Hematopoietic multipotent progenitor cell treated with erythropoietin and hydrocortisone succinate and interleukin-3 and kit ligand, for 15 days (in vitro differentiated cells): ENCODE measurements around the gene STAP1.
A peak's percentile ranks its signal among the peaks of the same experiment; 100 is the strongest.
"Not testable (repeated sequence)": the region's sequence is repeated elsewhere in the genome, so short reads cannot be mapped to it uniquely, and the experiment has no call there.

Experiments used
- DNase-seq: peaks from one replicate; pipeline ENCODE4 v3.0.0-alpha.2; 2015; ENCODE audit warnings: low spot score

Gene STAP1

GRCh38 chr4:67558493-67558892 lies at the start of gene STAP1:
Gene STAP1, plus strand, starts transcription at chr4:67558727. Its CDS starts 83 bp downstream, at chr4:67558810.
- DNase-seq = no peak

- DNase-seq = no peak
Observed at GRCh38 chr4:67512501-67512900, 46.0 kb upstream of the STAP1 start.

GRCh38 chr4:67520141-67520540 lies 38.4 kb upstream of the STAP1 start:
- no peak for DNase-seq

GRCh38 chr4:67521506-67521905 lies 37.0 kb upstream of the STAP1 start:
- no peak for DNase-seq

- DNase-seq = no peak
Observed at GRCh38 chr4:67522230-67522629, 36.3 kb upstream of the STAP1 start.

- DNase-seq = peak; percentile 75
Observed at GRCh38 chr4:67522851-67523671, 35.5 kb upstream of the STAP1 start.

- not testable (repeated sequence) for DNase-seq
Observed at GRCh38 chr4:67524140-67524539, 34.4 kb upstream of the STAP1 start.

GRCh38 chr4:67531379-67531962 lies 27.1 kb upstream of the STAP1 start:
- DNase-seq = no peak

GRCh38 chr4:67532397-67532796 lies 26.1 kb upstream of the STAP1 start:
- not testable (repeated sequence) for DNase-seq

GRCh38 chr4:67533112-67533511 lies 25.4 kb upstream of the STAP1 start:
- no peak for DNase-seq

GRCh38 chr4:67535280-67535840 lies 23.2 kb upstream of the STAP1 start:
- no peak for DNase-seq

- no peak for DNase-seq
Observed at GRCh38 chr4:67539830-67540229, 18.7 kb upstream of the STAP1 start.

GRCh38 chr4:67542076-67542475 lies 16.5 kb upstream of the STAP1 start:
- no peak for DNase-seq

GRCh38 chr4:67545199-67546003 lies 13.1 kb upstream of the STAP1 start, which contains the start of gene CENPC:
Gene CENPC, minus strand, starts transcription at chr4:67545503. Its CDS starts 148 bp downstream, at chr4:67545355.
- DNase-seq = peak; percentile 88

- DNase-seq = no peak
Observed at GRCh38 chr4:67546004-67546356, 12.5 kb upstream of the STAP1 start.

GRCh38 chr4:67546971-67547370 lies 11.6 kb upstream of the STAP1 start:
- no peak for DNase-seq

- peak; percentile 45 for DNase-seq
Observed at GRCh38 chr4:67549123-67549522, 9.4 kb upstream of the STAP1 start.

- DNase-seq = no peak
Observed at GRCh38 chr4:67550451-67550850, 8.1 kb upstream of the STAP1 start.

- DNase-seq = no peak
Observed at GRCh38 chr4:67550857-67551256, 7.7 kb upstream of the STAP1 start.

- not testable (repeated sequence) for DNase-seq
Observed at GRCh38 chr4:67552146-67552792, 6.3 kb upstream of the STAP1 start.

- no peak for DNase-seq
Observed at GRCh38 chr4:67554096-67554495, 4.4 kb upstream of the STAP1 start.

GRCh38 chr4:67555447-67555846 lies 3.1 kb upstream of the STAP1 start:
- no peak for DNase-seq
